Measurements from ENCODE around the gene SYNRG.
"Not testable (repeated sequence)": the region's sequence is repeated elsewhere in the genome, so short reads cannot be mapped to it uniquely, and the experiment has no call there.

SYNRG gene

GRCh38 chr17:37541880-37542660 lies 67.1 kb downstream of the SYNRG start:
- no peak for DNase-seq

GRCh38 chr17:37538981-37539659 lies 70.1 kb downstream of the SYNRG start:
- DNase-seq, result no peak

- DNase-seq, result no peak
These were observed 73.3 kb downstream of the SYNRG start for GRCh38 chr17:37535906-37536305.

GRCh38 chr17:37532756-37533155 lies 76.5 kb downstream of the SYNRG start:
- DNase-seq, result no peak

GRCh38 chr17:37530420-37530819 lies 78.8 kb downstream of the SYNRG start:
- no peak for DNase-seq

GRCh38 chr17:37527249-37527851 lies 81.9 kb downstream of the SYNRG start:
- DNase-seq, result no peak

- no peak for DNase-seq
These were observed 85.5 kb downstream of the SYNRG start for GRCh38 chr17:37523715-37524219.

- DNase-seq, result no peak
These were observed 87.4 kb downstream of the SYNRG start for GRCh38 chr17:37521821-37522220.

- DNase-seq, result no peak
These were observed 89.0 kb downstream of the SYNRG start for GRCh38 chr17:37520174-37520573.

GRCh38 chr17:37519251-37519985 lies 89.8 kb downstream of the SYNRG start:
- DNase-seq, result no peak

- DNase-seq, result no peak
These were observed 90.4 kb downstream of the SYNRG start for GRCh38 chr17:37518826-37519225.

- DNase-seq, result no peak
These were observed 91.3 kb downstream of the SYNRG start for GRCh38 chr17:37517881-37518280.

- DNase-seq, result no peak
These were observed 93.1 kb downstream of the SYNRG start for GRCh38 chr17:37516127-37516571.

GRCh38 chr17:37513711-37514110 lies 95.5 kb downstream of the SYNRG start:
- no peak for DNase-seq

GRCh38 chr17:37512442-37513068 lies 96.7 kb downstream of the SYNRG start:
- DNase-seq, result no peak

GRCh38 chr17:37511642-37512041 lies 97.6 kb downstream of the SYNRG start:
- not testable (repeated sequence) for DNase-seq

- DNase-seq, result no peak
These were observed 99.2 kb downstream of the SYNRG start for GRCh38 chr17:37510056-37510455.

GRCh38 chr17:37507111-37507510 lies 102.1 kb downstream of the SYNRG start:
- DNase-seq, result no peak

- no peak for DNase-seq
These were observed 102.5 kb downstream of the SYNRG start for GRCh38 chr17:37506678-37507077.

- DNase-seq, result no peak
These were observed 103.9 kb downstream of the SYNRG start for GRCh38 chr17:37505333-37505732.

GRCh38 chr17:37503148-37503547 lies 106.1 kb downstream of the SYNRG start:
- no peak for DNase-seq
